Measurements from ENCODE around the gene RPS25. TPM values are rescaled to one million over a fixed set of nuclear protein-coding genes. Genes with fewer than 3 reads are reported as not detected.

RPS25 gene
- total and polyA plus RNA-seq, 9 of the 15 experiments (the other 6 are each of a cell fraction or from before 2014, with no cell fraction given) = 1,553 to 5,486 (median 2,471) TPM

DNA sequence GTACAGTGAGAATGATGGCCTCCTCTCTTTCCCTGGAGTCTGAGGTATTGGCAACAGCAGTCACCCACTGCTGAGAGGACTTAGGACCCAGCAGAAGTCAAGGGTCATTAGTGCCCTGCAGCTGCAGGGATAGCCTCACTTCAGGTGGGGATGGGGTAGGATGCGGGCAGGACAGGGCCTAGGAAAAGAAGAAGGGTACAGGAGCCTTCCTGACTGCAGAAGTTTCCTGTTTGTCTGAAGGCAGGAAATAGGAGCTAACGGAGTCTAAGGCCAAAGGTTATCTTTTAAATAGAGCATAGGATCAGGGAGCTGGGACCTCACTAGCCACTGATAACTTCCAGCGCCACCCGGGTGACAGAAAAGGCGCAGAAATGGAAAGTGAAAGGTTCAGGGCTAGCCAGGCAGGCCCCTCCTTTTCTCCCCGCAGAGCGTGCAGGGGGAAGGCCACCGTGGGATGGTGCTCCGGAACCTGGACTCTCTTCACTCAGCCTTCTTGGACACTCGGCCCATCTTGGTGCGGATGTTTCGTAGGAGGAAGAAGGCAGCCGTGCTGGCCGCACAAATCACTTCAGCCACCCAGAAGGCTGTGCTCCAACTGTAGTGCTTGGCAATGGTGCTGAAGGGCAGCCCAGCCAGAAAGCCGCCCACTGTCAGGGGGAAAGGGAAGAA lies 6.4 kb upstream of the RPS25 start (continued):
- TF ChIP-seq, protein P1, sequence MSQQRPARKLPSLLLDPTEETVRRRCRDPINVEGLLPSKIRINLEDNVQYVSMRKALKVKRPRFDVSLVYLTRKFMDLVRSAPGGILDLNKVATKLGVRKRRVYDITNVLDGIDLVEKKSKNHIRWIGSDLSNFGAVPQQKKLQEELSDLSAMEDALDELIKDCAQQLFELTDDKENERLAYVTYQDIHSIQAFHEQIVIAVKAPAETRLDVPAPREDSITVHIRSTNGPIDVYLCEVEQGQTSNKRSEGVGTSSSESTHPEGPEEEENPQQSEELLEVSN (IDR thresholded peaks at IDR 0.05; ENCODE audit: borderline replicate concordance in 1 of 2, extremely low read depth in 1 of 2, insufficient read depth in 1 of 2, insufficient read length in 1 of 2, low read depth in 1 of 2, low read length in 1 of 2, poor library complexity in 1 of 2, severe bottlenecking in 1 of 2) = no peak
- no peak for TF ChIP-seq ZNF253 (CRISPR knock-in tag; conservative IDR thresholded peaks at IDR 0.05)
- no peak for TF ChIP-seq CBFB (CRISPR knock-in tag; IDR thresholded peaks at IDR 0.05)
- TF ChIP-seq ZNF143 (CRISPR knock-in tag; IDR thresholded peaks at IDR 0.05) = no peak
- no peak for TF ChIP-seq ZNF175 (CRISPR knock-in tag; IDR thresholded peaks at IDR 0.05; ENCODE audit: low read depth)
- TF ChIP-seq RBFOX2 (IDR thresholded peaks at IDR 0.05; ENCODE audit: low read depth, low read length) = peak; percentile 35; the same call in 1 of the 2 replicates
- TF ChIP-seq DIDO1 (tag; IDR thresholded peaks at IDR 0.05; ENCODE audit: low read depth) = no peak
- no peak for TF ChIP-seq ZNF436 (CRISPR knock-in tag; IDR thresholded peaks at IDR 0.05)
- no peak for TF ChIP-seq SRSF9 (IDR thresholded peaks at IDR 0.05; ENCODE audit: borderline replicate concordance, low read depth, low read length)
- TF ChIP-seq SIN3A (IDR thresholded peaks at IDR 0.05; ENCODE audit: borderline replicate concordance in 2 of 2, control insufficient read depth in 1 of 2, low read depth in 2 of 2, low read length in 2 of 2) = no peak
- TF ChIP-seq POU5F1 (IDR thresholded peaks at IDR 0.05; ENCODE audit: borderline replicate concordance, low read depth, low read length, partially characterized antibody) = no peak
- TF ChIP-seq NR2C2 (CRISPR knock-in tag; IDR thresholded peaks at IDR 0.05) = no peak
- TF ChIP-seq NR2C2 (tag; IDR thresholded peaks at IDR 0.05) = peak; percentile 83
- TF ChIP-seq TBL1XR1 (IDR thresholded peaks at IDR 0.05; ENCODE audit: low read length in 2 of 2) = no peak
- TF ChIP-seq POLR2H (tag; IDR thresholded peaks at IDR 0.05; ENCODE audit: low read depth) = no peak
- TF ChIP-seq TGIF2 (CRISPR knock-in tag; IDR thresholded peaks at IDR 0.05) = no peak
- no peak for TF ChIP-seq IFI16 (CRISPR knock-in tag; IDR thresholded peaks at IDR 0.05)
- no peak for TF ChIP-seq NFXL1 (CRISPR knock-in tag; IDR thresholded peaks at IDR 0.05)
- no peak for TF ChIP-seq KDM4B (IDR thresholded peaks at IDR 0.05; ENCODE audit: borderline replicate concordance in 2 of 2, low read depth in 1 of 2)
- TF ChIP-seq, protein P2, sequence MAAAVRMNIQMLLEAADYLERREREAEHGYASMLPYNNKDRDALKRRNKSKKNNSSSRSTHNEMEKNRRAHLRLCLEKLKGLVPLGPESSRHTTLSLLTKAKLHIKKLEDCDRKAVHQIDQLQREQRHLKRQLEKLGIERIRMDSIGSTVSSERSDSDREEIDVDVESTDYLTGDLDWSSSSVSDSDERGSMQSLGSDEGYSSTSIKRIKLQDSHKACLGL (CRISPR knock-in tag; IDR thresholded peaks at IDR 0.05; ENCODE audit: borderline replicate concordance, poor library complexity, severe bottlenecking) = no peak
- no peak for TF ChIP-seq SIN3B (IDR thresholded peaks at IDR 0.05; ENCODE audit: low read depth)
- TF ChIP-seq CTBP1 (IDR thresholded peaks at IDR 0.05; ENCODE audit: borderline replicate concordance) = peak; percentile 49; the same call in 1 of the 2 replicates
- TF ChIP-seq, protein P3, sequence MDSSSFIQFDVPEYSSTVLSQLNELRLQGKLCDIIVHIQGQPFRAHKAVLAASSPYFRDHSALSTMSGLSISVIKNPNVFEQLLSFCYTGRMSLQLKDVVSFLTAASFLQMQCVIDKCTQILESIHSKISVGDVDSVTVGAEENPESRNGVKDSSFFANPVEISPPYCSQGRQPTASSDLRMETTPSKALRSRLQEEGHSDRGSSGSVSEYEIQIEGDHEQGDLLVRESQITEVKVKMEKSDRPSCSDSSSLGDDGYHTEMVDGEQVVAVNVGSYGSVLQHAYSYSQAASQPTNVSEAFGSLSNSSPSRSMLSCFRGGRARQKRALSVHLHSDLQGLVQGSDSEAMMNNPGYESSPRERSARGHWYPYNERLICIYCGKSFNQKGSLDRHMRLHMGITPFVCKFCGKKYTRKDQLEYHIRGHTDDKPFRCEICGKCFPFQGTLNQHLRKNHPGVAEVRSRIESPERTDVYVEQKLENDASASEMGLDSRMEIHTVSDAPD (CRISPR knock-in tag; IDR thresholded peaks at IDR 0.05) = no peak
- no peak for TF ChIP-seq MECOM (CRISPR knock-in tag; IDR thresholded peaks at IDR 0.05)
- no peak for TF ChIP-seq ZBTB8A (IDR thresholded peaks at IDR 0.05; ENCODE audit: partially characterized antibody)
- no peak for TF ChIP-seq MCM2 (IDR thresholded peaks at IDR 0.05; ENCODE audit: low read depth)
- TF ChIP-seq ZNF586 (CRISPR knock-in tag; conservative IDR thresholded peaks at IDR 0.05) = no peak

All from K562 (cell line).